Measurements from ENCODE around the gene AKAP17A. TPM values are rescaled to one million over a fixed set of nuclear protein-coding genes. Genes with fewer than 3 reads are reported as not detected.
A peak's percentile ranks its signal among the peaks of the same experiment; 100 is the strongest.

The AKAP17A gene
- total and polyA plus RNA-seq, 2 of the 13 experiments (the other 11 are each of a cell fraction or from before 2014, with no cell fraction given), result 20.5 to 26.5 TPM

DNA sequence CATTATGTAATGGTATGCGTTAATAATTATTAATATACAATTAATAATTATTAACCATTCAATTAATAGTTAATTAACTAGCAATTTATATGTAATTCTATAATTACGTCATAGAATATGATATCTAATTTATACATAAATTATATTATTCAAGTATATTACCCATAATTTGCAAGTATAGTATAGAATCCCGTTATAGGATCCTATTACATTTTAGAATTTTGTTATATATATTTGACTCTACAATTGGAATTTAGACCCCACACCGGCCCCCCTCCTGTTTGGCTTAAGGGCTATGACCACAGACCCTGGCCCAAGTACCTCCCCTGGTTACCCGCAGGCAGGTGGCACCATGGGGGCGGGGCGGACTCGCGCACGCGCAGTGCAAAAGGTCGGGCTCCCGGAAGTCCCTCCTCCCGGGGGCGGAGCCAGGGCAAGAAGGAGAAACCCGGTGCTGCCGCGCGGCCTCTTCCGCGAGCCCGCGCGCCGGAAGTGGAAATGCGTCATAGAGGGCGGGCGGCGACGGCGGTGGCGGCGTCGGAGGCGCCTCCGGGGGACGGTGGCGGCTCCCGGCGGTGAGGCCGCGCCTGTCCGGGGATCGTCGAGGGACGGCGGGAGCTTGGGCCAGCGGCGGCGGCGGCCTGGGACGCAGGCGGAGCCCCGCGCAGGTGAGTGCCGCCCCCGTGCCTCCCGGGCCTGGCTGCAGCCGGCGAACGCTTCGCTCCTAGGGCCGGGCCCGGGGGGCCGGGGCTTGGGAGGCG is at the start of gene AKAP17A (continued):
- TF ChIP-seq, protein P1, sequence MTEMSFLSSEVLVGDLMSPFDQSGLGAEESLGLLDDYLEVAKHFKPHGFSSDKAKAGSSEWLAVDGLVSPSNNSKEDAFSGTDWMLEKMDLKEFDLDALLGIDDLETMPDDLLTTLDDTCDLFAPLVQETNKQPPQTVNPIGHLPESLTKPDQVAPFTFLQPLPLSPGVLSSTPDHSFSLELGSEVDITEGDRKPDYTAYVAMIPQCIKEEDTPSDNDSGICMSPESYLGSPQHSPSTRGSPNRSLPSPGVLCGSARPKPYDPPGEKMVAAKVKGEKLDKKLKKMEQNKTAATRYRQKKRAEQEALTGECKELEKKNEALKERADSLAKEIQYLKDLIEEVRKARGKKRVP (CRISPR knock-in tag; IDR thresholded peaks at IDR 0.05), result peak in 1 of 2 experiments; percentile 33; a peak in 1 of 4 replicates
- TF ChIP-seq MEF2D (CRISPR knock-in tag; IDR thresholded peaks at IDR 0.05) (no peak), ARNTL (CRISPR knock-in tag; IDR thresholded peaks at IDR 0.05) (0 out of 2 replicates have a peak, but pooled peaks have one; percentile 25), SPEN (CRISPR knock-in tag; IDR thresholded peaks at IDR 0.05; ENCODE audit: low read depth) (0 out of 2 replicates have a peak, but pooled peaks have one; percentile 63), ARNT2 (CRISPR knock-in tag; IDR thresholded peaks at IDR 0.05; ENCODE audit: low read depth) (no peak), IRF2 (CRISPR knock-in tag; IDR thresholded peaks at IDR 0.05) (peak; percentile 71; the same call in 1 of the 2 replicates), FOXO1 (CRISPR knock-in tag; IDR thresholded peaks at IDR 0.05) (0 out of 2 replicates have a peak, but pooled peaks have one; percentile 23), ZNF546 (CRISPR knock-in tag; conservative IDR thresholded peaks at IDR 0.05) (no peak), RORA (CRISPR knock-in tag; IDR thresholded peaks at IDR 0.05) (no peak), SP5 (CRISPR knock-in tag; IDR thresholded peaks at IDR 0.05; ENCODE audit: borderline replicate concordance, low read depth) (peak; percentile 26; the same call in 1 of the 2 replicates), GFI1 (CRISPR knock-in tag; IDR thresholded peaks at IDR 0.05; ENCODE audit: borderline replicate concordance) (no peak), KAT8 (CRISPR knock-in tag; IDR thresholded peaks at IDR 0.05) (peak; percentile 90)
- TF ChIP-seq, protein P2, sequence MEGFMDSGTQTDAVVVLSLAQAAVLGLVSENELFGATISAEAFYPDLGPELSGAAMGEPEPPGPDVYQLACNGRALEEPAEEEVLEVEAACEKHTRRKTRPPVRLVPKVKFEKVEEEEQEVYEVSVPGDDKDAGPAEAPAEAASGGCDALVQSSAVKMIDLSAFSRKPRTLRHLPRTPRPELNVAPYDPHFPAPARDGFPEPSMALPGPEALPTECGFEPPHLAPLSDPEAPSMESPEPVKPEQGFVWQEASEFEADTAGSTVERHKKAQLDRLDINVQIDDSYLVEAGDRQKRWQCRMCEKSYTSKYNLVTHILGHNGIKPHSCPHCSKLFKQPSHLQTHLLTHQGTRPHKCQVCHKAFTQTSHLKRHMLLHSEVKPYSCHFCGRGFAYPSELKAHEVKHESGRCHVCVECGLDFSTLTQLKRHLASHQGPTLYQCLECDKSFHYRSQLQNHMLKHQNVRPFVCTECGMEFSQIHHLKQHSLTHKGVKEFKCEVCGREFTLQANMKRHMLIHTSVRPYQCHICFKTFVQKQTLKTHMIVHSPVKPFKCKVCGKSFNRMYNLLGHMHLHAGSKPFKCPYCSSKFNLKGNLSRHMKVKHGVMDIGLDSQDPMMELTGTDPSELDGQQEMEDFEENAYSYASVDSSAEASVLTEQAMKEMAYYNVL (CRISPR knock-in tag; IDR thresholded peaks at IDR 0.05; ENCODE audit: borderline replicate concordance), result no peak
- TF ChIP-seq, protein P3, sequence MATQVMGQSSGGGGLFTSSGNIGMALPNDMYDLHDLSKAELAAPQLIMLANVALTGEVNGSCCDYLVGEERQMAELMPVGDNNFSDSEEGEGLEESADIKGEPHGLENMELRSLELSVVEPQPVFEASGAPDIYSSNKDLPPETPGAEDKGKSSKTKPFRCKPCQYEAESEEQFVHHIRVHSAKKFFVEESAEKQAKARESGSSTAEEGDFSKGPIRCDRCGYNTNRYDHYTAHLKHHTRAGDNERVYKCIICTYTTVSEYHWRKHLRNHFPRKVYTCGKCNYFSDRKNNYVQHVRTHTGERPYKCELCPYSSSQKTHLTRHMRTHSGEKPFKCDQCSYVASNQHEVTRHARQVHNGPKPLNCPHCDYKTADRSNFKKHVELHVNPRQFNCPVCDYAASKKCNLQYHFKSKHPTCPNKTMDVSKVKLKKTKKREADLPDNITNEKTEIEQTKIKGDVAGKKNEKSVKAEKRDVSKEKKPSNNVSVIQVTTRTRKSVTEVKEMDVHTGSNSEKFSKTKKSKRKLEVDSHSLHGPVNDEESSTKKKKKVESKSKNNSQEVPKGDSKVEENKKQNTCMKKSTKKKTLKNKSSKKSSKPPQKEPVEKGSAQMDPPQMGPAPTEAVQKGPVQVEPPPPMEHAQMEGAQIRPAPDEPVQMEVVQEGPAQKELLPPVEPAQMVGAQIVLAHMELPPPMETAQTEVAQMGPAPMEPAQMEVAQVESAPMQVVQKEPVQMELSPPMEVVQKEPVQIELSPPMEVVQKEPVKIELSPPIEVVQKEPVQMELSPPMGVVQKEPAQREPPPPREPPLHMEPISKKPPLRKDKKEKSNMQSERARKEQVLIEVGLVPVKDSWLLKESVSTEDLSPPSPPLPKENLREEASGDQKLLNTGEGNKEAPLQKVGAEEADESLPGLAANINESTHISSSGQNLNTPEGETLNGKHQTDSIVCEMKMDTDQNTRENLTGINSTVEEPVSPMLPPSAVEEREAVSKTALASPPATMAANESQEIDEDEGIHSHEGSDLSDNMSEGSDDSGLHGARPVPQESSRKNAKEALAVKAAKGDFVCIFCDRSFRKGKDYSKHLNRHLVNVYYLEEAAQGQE (IDR thresholded peaks at IDR 0.05; ENCODE audit: borderline replicate concordance in 1 of 2, low read depth in 1 of 2, low read length in 2 of 2), result 0 out of 4 replicates have a peak, but pooled peaks of 1 of the 2 experiments have one; percentile 8
- TF ChIP-seq, protein P4, sequence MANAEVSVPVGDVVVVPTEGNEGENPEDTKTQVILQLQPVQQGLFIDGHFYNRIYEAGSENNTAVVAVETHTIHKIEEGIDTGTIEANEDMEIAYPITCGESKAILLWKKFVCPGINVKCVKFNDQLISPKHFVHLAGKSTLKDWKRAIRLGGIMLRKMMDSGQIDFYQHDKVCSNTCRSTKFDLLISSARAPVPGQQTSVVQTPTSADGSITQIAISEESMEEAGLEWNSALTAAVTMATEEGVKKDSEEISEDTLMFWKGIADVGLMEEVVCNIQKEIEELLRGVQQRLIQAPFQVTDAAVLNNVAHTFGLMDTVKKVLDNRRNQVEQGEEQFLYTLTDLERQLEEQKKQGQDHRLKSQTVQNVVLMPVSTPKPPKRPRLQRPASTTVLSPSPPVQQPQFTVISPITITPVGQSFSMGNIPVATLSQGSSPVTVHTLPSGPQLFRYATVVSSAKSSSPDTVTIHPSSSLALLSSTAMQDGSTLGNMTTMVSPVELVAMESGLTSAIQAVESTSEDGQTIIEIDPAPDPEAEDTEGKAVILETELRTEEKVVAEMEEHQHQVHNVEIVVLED (CRISPR knock-in tag; IDR thresholded peaks at IDR 0.05; ENCODE audit: borderline replicate concordance), result peak; percentile 83; the same call in 1 of the 2 replicates
- TF ChIP-seq, protein P5, sequence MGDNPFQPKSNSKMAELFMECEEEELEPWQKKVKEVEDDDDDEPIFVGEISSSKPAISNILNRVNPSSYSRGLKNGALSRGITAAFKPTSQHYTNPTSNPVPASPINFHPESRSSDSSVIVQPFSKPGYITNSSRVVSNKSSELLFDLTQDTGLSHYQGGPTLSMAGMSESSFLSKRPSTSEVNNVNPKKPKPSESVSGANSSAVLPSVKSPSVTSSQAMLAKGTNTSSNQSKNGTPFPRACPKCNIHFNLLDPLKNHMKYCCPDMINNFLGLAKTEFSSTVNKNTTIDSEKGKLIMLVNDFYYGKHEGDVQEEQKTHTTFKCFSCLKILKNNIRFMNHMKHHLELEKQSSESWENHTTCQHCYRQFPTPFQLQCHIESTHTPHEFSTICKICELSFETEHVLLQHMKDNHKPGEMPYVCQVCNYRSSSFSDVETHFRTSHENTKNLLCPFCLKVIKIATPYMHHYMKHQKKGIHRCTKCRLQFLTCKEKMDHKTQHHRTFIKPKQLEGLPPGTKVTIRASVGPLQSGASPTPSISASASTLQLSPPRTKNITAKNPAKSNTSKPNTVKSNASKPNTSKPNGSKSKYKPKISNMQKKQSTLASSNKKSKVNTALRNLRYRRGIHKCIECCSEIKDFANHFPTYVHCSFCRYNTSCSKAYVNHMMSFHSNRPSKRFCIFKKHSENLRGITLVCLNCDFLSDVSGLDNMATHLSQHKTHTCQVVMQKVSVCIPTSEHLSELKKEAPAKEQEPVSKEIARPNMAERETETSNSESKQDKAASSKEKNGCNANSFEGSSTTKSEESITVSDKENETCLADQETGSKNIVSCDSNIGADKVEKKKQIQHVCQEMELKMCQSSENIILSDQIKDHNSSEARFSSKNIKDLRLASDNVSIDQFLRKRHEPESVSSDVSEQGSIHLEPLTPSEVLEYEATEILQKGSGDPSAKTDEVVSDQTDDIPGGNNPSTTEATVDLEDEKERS (CRISPR knock-in tag; IDR thresholded peaks at IDR 0.05), result no peak

Measured in HepG2 (cell line).